Type B pancreatic cell (in vitro differentiated cells): ENCODE measurements around the gene CPD. TPM values are rescaled to one million over a fixed set of nuclear protein-coding genes. Genes with fewer than 3 reads are reported as not detected.
"Not testable (repeated sequence)": the region's sequence is repeated elsewhere in the genome, so short reads cannot be mapped to it uniquely, and the experiment has no call there.

ENCODE experiments used
- DNase-seq: peaks from one replicate; pipeline ENCODE4 v3.0.0; 2021; ENCODE audit warnings: mixed read lengths; ENCODE audit not compliant: unreplicated experiment; ENCODE audit errors: extremely low spot score
- H3K27ac Mint-ChIP-seq: 2 replicates; pipeline ENCODE4 v1.8.0; 2021; ENCODE audit warnings: mild to moderate bottlenecking, mixed read lengths
- H3K27me3 Mint-ChIP-seq: 2 replicates; pipeline ENCODE4 v1.8.0; 2021; ENCODE audit warnings: mixed read lengths
- H3K36me3 Mint-ChIP-seq: 2 replicates; pipeline ENCODE4 v1.8.0; 2021; ENCODE audit warnings: mixed read lengths
- H3K4me1 Mint-ChIP-seq: one replicate; pipeline ENCODE4 v1.8.0; 2021; ENCODE audit warnings: mixed read lengths; ENCODE audit not compliant: unreplicated experiment
- H3K4me3 Mint-ChIP-seq: 2 replicates; pipeline ENCODE4 v1.8.0; 2021; ENCODE audit warnings: mild to moderate bottlenecking, mixed read lengths
- H3K9me3 Mint-ChIP-seq: 2 replicates; pipeline ENCODE4 v1.8.0; 2021; ENCODE audit warnings: mixed read lengths
- CTCF ChIP-seq: fragments of 200-600 bp; sonication (generic); conservative IDR thresholded peaks from 2 replicates; pipeline ENCODE4 v1.5.0; 2021; ENCODE audit warnings: antibody characterized with exemption, mild to moderate bottlenecking
- total RNA-seq: library from RNA; stranded (reverse); gene quantifications from 2 replicates; pipeline ENCODE4 v1.2.1, GENCODE V29; 2021; ENCODE audit warnings: low replicate concordance

Gene CPD
- total RNA-seq, 1 donor from 2014 or later = 71.2 TPM

- H3K4me1 Mint-ChIP-seq = no peaks in the 10 kb centered on the region
- H3K36me3 Mint-ChIP-seq = peaks cover 16% of the 10 kb centered on the region
- DNase-seq = no peak
- no peak overlapping the region for H3K4me3 Mint-ChIP-seq
- no peak overlapping the region for H3K27ac Mint-ChIP-seq
- no peak for TF ChIP-seq CTCF
- H3K27me3 Mint-ChIP-seq = no peaks in the 10 kb centered on the region
- no peaks in the 10 kb centered on the region for H3K9me3 Mint-ChIP-seq
Observed at GRCh38 chr17:30414486-30414885, 35.8 kb downstream of the CPD start.

- no peaks in the 10 kb centered on the region for H3K9me3 Mint-ChIP-seq
- no peaks in the 10 kb centered on the region for H3K27me3 Mint-ChIP-seq
- no peak overlapping the region for H3K27ac Mint-ChIP-seq
- no peak for DNase-seq
- H3K36me3 Mint-ChIP-seq = peaks cover 16% of the 10 kb centered on the region
- H3K4me3 Mint-ChIP-seq = no peak overlapping the region
- no peak for TF ChIP-seq CTCF
- no peaks in the 10 kb centered on the region for H3K4me1 Mint-ChIP-seq
Observed at GRCh38 chr17:30415491-30415890, 36.8 kb downstream of the CPD start.

GRCh38 chr17:30418070-30418469 lies 39.3 kb downstream of the CPD start:
- not testable (repeated sequence) for H3K27ac Mint-ChIP-seq, DNase-seq, H3K9me3 Mint-ChIP-seq, H3K4me3 Mint-ChIP-seq, H3K4me1 Mint-ChIP-seq, H3K36me3 Mint-ChIP-seq, H3K27me3 Mint-ChIP-seq

- no peaks in the 10 kb centered on the region for H3K9me3 Mint-ChIP-seq
- no peak for TF ChIP-seq CTCF
- H3K4me1 Mint-ChIP-seq = no peaks in the 10 kb centered on the region
- H3K36me3 Mint-ChIP-seq = peaks cover 16% of the 10 kb centered on the region
- H3K4me3 Mint-ChIP-seq = no peak overlapping the region
- no peak overlapping the region for H3K27ac Mint-ChIP-seq
- no peaks in the 10 kb centered on the region for H3K27me3 Mint-ChIP-seq
- DNase-seq = no peak
Observed at GRCh38 chr17:30421592-30421991, 42.9 kb downstream of the CPD start.

- Mint-ChIP-seq H3K9me3 (no peaks in the 10 kb centered on the region), H3K4me1 (no peaks in the 10 kb centered on the region), H3K27ac (no peak overlapping the region), H3K27me3 (no peaks in the 10 kb centered on the region), H3K36me3 (peaks cover 18% of the 10 kb centered on the region), H3K4me3 (no peak overlapping the region)
- no peak for DNase-seq
- TF ChIP-seq CTCF = no peak
Observed at GRCh38 chr17:30422171-30422570, 43.4 kb downstream of the CPD start.

GRCh38 chr17:30424471-30424870 lies 45.7 kb downstream of the CPD start:
- Mint-ChIP-seq H3K9me3 (no peaks in the 10 kb centered on the region), H3K27ac (no peak overlapping the region), H3K4me3 (no peak overlapping the region), H3K4me1 (no peaks in the 10 kb centered on the region), H3K27me3 (no peaks in the 10 kb centered on the region), H3K36me3 (peaks cover 25% of the 10 kb centered on the region)
- DNase-seq = no peak
- TF ChIP-seq CTCF = no peak
